ENCODE data around the gene TMOD1. TPM values are rescaled to one million over a fixed set of nuclear protein-coding genes. Genes with fewer than 3 reads are reported as not detected.
A peak's percentile ranks its signal among the peaks of the same experiment; 100 is the strongest.

TMOD1 gene
- total and polyA plus RNA-seq, 3 donors from 2014 or later: 3.9 to 7.8 (median 3.9) TPM

- no peaks in the 10 kb centered on the region for H3K9me3 ChIP-seq
- no peak for TF ChIP-seq CTCF (IDR thresholded peaks at IDR 0.05)
- no peak for TF ChIP-seq POLR2A (IDR thresholded peaks at IDR 0.05)
- 97 to 98% methylated on average over 3 of the region's 3 CpGs for WGBS, 2 donors
- H3K4me1 ChIP-seq: peaks cover 9% of the 10 kb centered on the region
- DNase-seq: no peak
- no peaks in the 10 kb centered on the region for H3K27me3 ChIP-seq
- no peaks in the 10 kb centered on the region for H3K36me3 ChIP-seq (ENCODE audit: low read depth, missing control alignments)
- H3K4me3 ChIP-seq: no peak overlapping the region
- no peak overlapping the region for H3K27ac ChIP-seq
- intact Hi-C loops (cut with DNase I; ENCODE audit: low total_unique reads): no loop called here
Observed at GRCh38 chr9:97534185-97534584, 32.7 kb downstream of the TMOD1 start.

GRCh38 chr9:97534961-97535594 lies 33.6 kb downstream of the TMOD1 start:
- TF ChIP-seq CTCF (IDR thresholded peaks at IDR 0.05) (no peak), POLR2A (IDR thresholded peaks at IDR 0.05) (no peak)
- DNase-seq: no peak
- peak overlapping the region in 1 of 2 donors; percentile 69 for H3K27ac ChIP-seq

GRCh38 chr9:97535771-97536170 lies 34.3 kb downstream of the TMOD1 start:
- no peak overlapping the region for H3K4me3 ChIP-seq
- TF ChIP-seq POLR2A (IDR thresholded peaks at IDR 0.05) (no peak), CTCF (IDR thresholded peaks at IDR 0.05) (no peak)
- peak overlapping the region; percentile 42 to 69 for H3K27ac ChIP-seq
- intact Hi-C loops (cut with DNase I; ENCODE audit: low total_unique reads): no loop called here
- DNase-seq: no peak
- no peaks in the 10 kb centered on the region for H3K9me3 ChIP-seq
- H3K36me3 ChIP-seq (ENCODE audit: low read depth, missing control alignments): no peaks in the 10 kb centered on the region
- WGBS, 2 donors: 64 to 69% methylated on average over 5 of the region's 5 CpGs
- no peaks in the 10 kb centered on the region for H3K27me3 ChIP-seq
- peaks cover 6% of the 10 kb centered on the region for H3K4me1 ChIP-seq

More at GRCh38 chr9:97534961-97535594, 33.6 kb downstream of the TMOD1 start:
- Histone ChIP-seq H3K27me3 (no peaks in the 10 kb centered on the region), H3K36me3 (ENCODE audit: low read depth, missing control alignments) (no peaks in the 10 kb centered on the region), H3K9me3 (no peaks in the 10 kb centered on the region), H3K4me3 (no peak overlapping the region), H3K4me1 (peaks cover 6% of the 10 kb centered on the region)
- WGBS, 2 donors: 94 to 98% methylated on average over 10 of the region's 10 CpGs
- intact Hi-C loops (cut with DNase I; ENCODE audit: low total_unique reads): no loop called here

GRCh38 chr9:97536480-97536879 lies 35.0 kb downstream of the TMOD1 start:
- H3K36me3 ChIP-seq (ENCODE audit: low read depth, missing control alignments): no peaks in the 10 kb centered on the region
- WGBS, 2 donors: 65 to 71% methylated on average over 9 of the region's 9 CpGs
- no peaks in the 10 kb centered on the region for H3K9me3 ChIP-seq
- TF ChIP-seq POLR2A (IDR thresholded peaks at IDR 0.05) (no peak), CTCF (IDR thresholded peaks at IDR 0.05) (no peak)
- H3K4me1 ChIP-seq: peaks cover 6% of the 10 kb centered on the region
- intact Hi-C loops (cut with DNase I; ENCODE audit: low total_unique reads): no loop called here
- no peak overlapping the region for H3K4me3 ChIP-seq
- DNase-seq: no peak
- no peaks in the 10 kb centered on the region for H3K27me3 ChIP-seq
- peak overlapping the region; percentile 42 to 69 for H3K27ac ChIP-seq

GRCh38 chr9:97543561-97543960 lies 42.1 kb downstream of the TMOD1 start:
- WGBS, 2 donors: 100% methylated on average over 1 of the region's 1 CpG
- Histone ChIP-seq H3K27ac (no peak overlapping the region), H3K36me3 (ENCODE audit: low read depth, missing control alignments) (no peaks in the 10 kb centered on the region), H3K4me3 (no peak overlapping the region), H3K9me3 (no peaks in the 10 kb centered on the region), H3K27me3 (no peaks in the 10 kb centered on the region), H3K4me1 (no peaks in the 10 kb centered on the region)
- intact Hi-C loops (cut with DNase I; ENCODE audit: low total_unique reads): no loop called here
- no peak for DNase-seq
- TF ChIP-seq CTCF (IDR thresholded peaks at IDR 0.05) (no peak), POLR2A (IDR thresholded peaks at IDR 0.05) (no peak)

Data from testis (tissue), 3 donors.